Left ventricle myocardium inferior (tissue), 1 donor: ENCODE results near the gene DCAF8L1. TPM values are rescaled to one million over a fixed set of nuclear protein-coding genes. Genes with fewer than 3 reads are reported as not detected.

ENCODE experiments used
- DNase-seq: peaks from one replicate; pipeline ENCODE4 v3.0.0-alpha.2; 2020
- H3K27ac ChIP-seq: fragments of 200-600 bp; replicated peaks from 2 replicates; pipeline ENCODE4 v1.8.0; 2021
- H3K27me3 ChIP-seq: fragments of 200-600 bp; 2 replicates; pipeline ENCODE4 v1.8.0; 2021; ENCODE audit warnings: low read depth
- H3K36me3 ChIP-seq: fragments of 200-600 bp; 2 replicates; pipeline ENCODE4 v1.8.0; 2021
- H3K4me1 ChIP-seq: fragments of 200-600 bp; 2 replicates; pipeline ENCODE4 v1.8.0; 2021
- H3K4me3 ChIP-seq: fragments of 200-600 bp; 2 replicates; pipeline ENCODE4 v1.8.0; 2021; ENCODE audit warnings: mild to moderate bottlenecking, moderate library complexity
- H3K9me3 ChIP-seq: fragments of 200-600 bp; replicated peaks from 2 replicates; pipeline ENCODE4 v1.8.0; 2021
- intact Hi-C: fragments of 100-400 bp; cut with micrococcal nuclease; formaldehyde crosslinking; loops from one replicate; pipeline ENCODE4 v1.11.0; 2022
- total RNA-seq: library from RNA; stranded (reverse); fragmentation: NEBNext Ultra II Directional; extraction: Animal tissue kit (Norgen Biotek cat#: 25700); gene quantifications from one replicate; pipeline ENCODE4 v1.2.1, GENCODE V29; 2021
- TF ChIP-seq, protein P1 (sequence below): fragments of 200-600 bp; IDR thresholded peaks from 2 replicates; pipeline ENCODE4 v1.8.0; 2021; ENCODE audit warnings: antibody characterized with exemption, mild to moderate bottlenecking, borderline replicate concordance
- donor health status: DM: no; HTN: yes; CAD: no; lungs with severe emphysema.

Gene DCAF8L1
- total RNA-seq, 1 donor from 2014 or later = not detected

- Histone ChIP-seq H3K27ac (no peak overlapping the region), H3K36me3 (no peaks in the 10 kb centered on the region), H3K9me3 (no peaks in the 10 kb centered on the region), H3K4me3 (no peak overlapping the region), H3K27me3 (no peaks in the 10 kb centered on the region), H3K4me1 (no peaks in the 10 kb centered on the region)
- DNase-seq = no peak
- TF ChIP-seq, protein P1, sequence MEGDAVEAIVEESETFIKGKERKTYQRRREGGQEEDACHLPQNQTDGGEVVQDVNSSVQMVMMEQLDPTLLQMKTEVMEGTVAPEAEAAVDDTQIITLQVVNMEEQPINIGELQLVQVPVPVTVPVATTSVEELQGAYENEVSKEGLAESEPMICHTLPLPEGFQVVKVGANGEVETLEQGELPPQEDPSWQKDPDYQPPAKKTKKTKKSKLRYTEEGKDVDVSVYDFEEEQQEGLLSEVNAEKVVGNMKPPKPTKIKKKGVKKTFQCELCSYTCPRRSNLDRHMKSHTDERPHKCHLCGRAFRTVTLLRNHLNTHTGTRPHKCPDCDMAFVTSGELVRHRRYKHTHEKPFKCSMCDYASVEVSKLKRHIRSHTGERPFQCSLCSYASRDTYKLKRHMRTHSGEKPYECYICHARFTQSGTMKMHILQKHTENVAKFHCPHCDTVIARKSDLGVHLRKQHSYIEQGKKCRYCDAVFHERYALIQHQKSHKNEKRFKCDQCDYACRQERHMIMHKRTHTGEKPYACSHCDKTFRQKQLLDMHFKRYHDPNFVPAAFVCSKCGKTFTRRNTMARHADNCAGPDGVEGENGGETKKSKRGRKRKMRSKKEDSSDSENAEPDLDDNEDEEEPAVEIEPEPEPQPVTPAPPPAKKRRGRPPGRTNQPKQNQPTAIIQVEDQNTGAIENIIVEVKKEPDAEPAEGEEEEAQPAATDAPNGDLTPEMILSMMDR = no peak
- intact Hi-C loops = no loop called here
Measured at GRCh38 chrX:27953171-27953570, 28.1 kb downstream of the DCAF8L1 start.

DNA sequence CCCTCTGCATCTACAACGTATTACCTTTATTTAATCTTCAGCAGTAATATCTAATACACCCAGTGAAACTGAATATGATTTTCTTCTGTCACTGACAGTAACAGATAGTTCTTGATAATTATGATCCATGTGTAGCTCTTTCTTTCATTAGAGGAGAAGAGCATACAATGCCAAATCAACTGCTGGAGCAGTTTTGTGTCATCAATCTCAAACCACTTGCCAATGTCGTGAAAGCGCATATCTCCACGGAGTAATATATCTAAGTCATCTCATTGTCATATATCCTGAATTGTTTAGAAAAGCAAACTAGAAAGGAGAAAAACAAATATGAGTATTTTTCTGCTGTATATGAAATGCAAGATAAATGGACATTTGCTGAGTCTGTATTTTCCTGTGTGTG lies 47.9 kb downstream of the DCAF8L1 start:
- Histone ChIP-seq H3K4me1 (no peaks in the 10 kb centered on the region), H3K4me3 (no peak overlapping the region), H3K36me3 (no peaks in the 10 kb centered on the region), H3K27me3 (no peaks in the 10 kb centered on the region), H3K9me3 (no peaks in the 10 kb centered on the region), H3K27ac (no peak overlapping the region)
- DNase-seq = no peak
- intact Hi-C loops = no loop called here
- TF ChIP-seq, protein P1 = no peak

Other genes starting within 250 kb of the DCAF8L1 start
- gene MAGEB10, start 173.5 kb downstream of the DCAF8L1 start, total RNA-seq = not detected